GM21619 (cell line): ENCODE results near the gene PNLIPRP1.

Experiments used
- ATAC-seq: cut with Tn5 transposase; IDR thresholded peaks from one replicate; pipeline ENCODE4 v1.9.1; 2021; ENCODE audit not compliant: unreplicated experiment

The PNLIPRP1 gene

GRCh38 chr10:116598329-116598728, 7.6 kb downstream of the PNLIPRP1 start:
- no peak for ATAC-seq

- no peak for ATAC-seq
These were observed 9.2 kb downstream of the PNLIPRP1 start for GRCh38 chr10:116599991-116600390.

GRCh38 chr10:116602648-116603400, 12.1 kb downstream of the PNLIPRP1 start:
- no peak for ATAC-seq

- ATAC-seq: no peak
These were observed 15.3 kb downstream of the PNLIPRP1 start for GRCh38 chr10:116606061-116606483.

GRCh38 chr10:116607336-116607735, 16.6 kb downstream of the PNLIPRP1 start:
- no peak for ATAC-seq

- no peak for ATAC-seq
These were observed 18.2 kb downstream of the PNLIPRP1 start for GRCh38 chr10:116608686-116609594.

GRCh38 chr10:116610443-116611152, 19.8 kb downstream of the PNLIPRP1 start:
- no peak for ATAC-seq

- ATAC-seq: no peak
These were observed 20.4 kb downstream of the PNLIPRP1 start for GRCh38 chr10:116611153-116611545.

GRCh38 chr10:116612107-116612769, 21.5 kb downstream of the PNLIPRP1 start:
- ATAC-seq: no peak

GRCh38 chr10:116613471-116613870, 22.7 kb downstream of the PNLIPRP1 start:
- ATAC-seq: no peak

GRCh38 chr10:116614796-116615195, 24.0 kb downstream of the PNLIPRP1 start:
- ATAC-seq: no peak

- no peak for ATAC-seq
These were observed 24.5 kb downstream of the PNLIPRP1 start for GRCh38 chr10:116615199-116615776.

GRCh38 chr10:116620423-116621400, 30.0 kb downstream of the PNLIPRP1 start, which contains the start of gene PNLIPRP2:
Gene PNLIPRP2, plus strand, starts transcription at chr10:116620953.
- ATAC-seq: no peak

GRCh38 chr10:116621476-116621875, 30.7 kb downstream of the PNLIPRP1 start:
- no peak for ATAC-seq

- no peak for ATAC-seq
These were observed 31.3 kb downstream of the PNLIPRP1 start for GRCh38 chr10:116621934-116622655.

GRCh38 chr10:116625845-116626244, 35.1 kb downstream of the PNLIPRP1 start:
- ATAC-seq: no peak

GRCh38 chr10:116626815-116627214, 36.1 kb downstream of the PNLIPRP1 start:
- no peak for ATAC-seq

- ATAC-seq: no peak
These were observed 36.7 kb downstream of the PNLIPRP1 start for GRCh38 chr10:116627386-116627933.
